DOHH2 (cell line): ENCODE measurements around the gene RING1.

Experiments used
- H3F3A ChIP-seq: fragments of 200-600 bp; sonication (generic), shearing (Covaris generic); 2 replicates; pipeline ENCODE4 v1.6.0; 2016; ENCODE audit warnings: antibody characterized with exemption, mild to moderate bottlenecking; ENCODE audit not compliant: control insufficient read depth, insufficient read depth
- H3K27ac ChIP-seq: fragments of 200-600 bp; sonication (generic); 2 replicates; pipeline ENCODE4 v1.5.1; 2014; ENCODE audit warnings: low read depth, mild to moderate bottlenecking, low read length, moderate library complexity
- H3K27me3 ChIP-seq: fragments of 200-600 bp; sonication (generic); 2 replicates; pipeline ENCODE4 v1.6.1; 2014; ENCODE audit warnings: mild to moderate bottlenecking, low read length, mixed read lengths; ENCODE audit not compliant: control insufficient read depth
- H3K36me3 ChIP-seq: fragments of 200-600 bp; sonication (generic); 2 replicates; pipeline ENCODE4 v1.6.1; 2014; ENCODE audit warnings: mild to moderate bottlenecking, low read length, moderate library complexity, mixed read lengths; ENCODE audit not compliant: control insufficient read depth
- H3K4me1 ChIP-seq: fragments of 200-600 bp; sonication (generic); 2 replicates; pipeline ENCODE4 v1.6.1; 2014; ENCODE audit warnings: mild to moderate bottlenecking, low read length, mixed read lengths; ENCODE audit not compliant: control insufficient read depth
- H3K4me2 ChIP-seq: fragments of 200-600 bp; sonication (generic); 2 replicates; pipeline ENCODE4 v1.6.0; 2014; ENCODE audit warnings: mild to moderate bottlenecking, low read length, moderate library complexity
- H3K4me3 ChIP-seq: fragments of 200-600 bp; sonication (generic); 2 replicates; pipeline ENCODE4 v1.5.1; 2014; ENCODE audit warnings: mild to moderate bottlenecking, low read length, mixed read lengths
- H3K79me2 ChIP-seq: fragments of 200-600 bp; sonication (generic); 2 replicates; pipeline ENCODE4 v1.6.1; 2014; ENCODE audit warnings: mild to moderate bottlenecking, low read length, mixed read lengths; ENCODE audit not compliant: control insufficient read depth
- H3K9me2 ChIP-seq: fragments of 200-600 bp; sonication (generic); replicated peaks from 2 replicates; pipeline ENCODE4 v1.6.1; 2014; ENCODE audit warnings: mild to moderate bottlenecking, low read length, mixed read lengths; ENCODE audit not compliant: control insufficient read depth
- H3K9me3 ChIP-seq: fragments of 200-600 bp; sonication (generic); 2 replicates; pipeline ENCODE4 v1.6.1; 2014; ENCODE audit warnings: antibody characterized with exemption, low read length, mixed read lengths; ENCODE audit not compliant: control insufficient read depth, insufficient read depth
- H4K20me1 ChIP-seq: fragments of 200-600 bp; sonication (generic); 2 replicates; pipeline ENCODE4 v1.6.0; 2014; ENCODE audit warnings: low read depth, mild to moderate bottlenecking, antibody characterized with exemption, low read length, moderate library complexity; ENCODE audit not compliant: control insufficient read depth, insufficient read depth
- CTCF ChIP-seq: fragments of 200-600 bp; sonication (generic); IDR thresholded peaks from one replicate; pipeline ENCODE4 v1.5.1; 2014; ENCODE audit warnings: antibody characterized with exemption, mild to moderate bottlenecking, low read depth, low read length; ENCODE audit not compliant: poor library complexity, severe bottlenecking
- EZH2phosphoT487 ChIP-seq: fragments of 200-600 bp; sonication (generic); IDR thresholded peaks from 2 replicates; pipeline ENCODE4 v1.6.1; 2017; ENCODE audit warnings: borderline replicate concordance, mild to moderate bottlenecking, antibody characterized with exemption, low read length, moderate library complexity, mixed read lengths

Gene RING1

GRCh38 chr6:33161354-33162331 is 46.7 kb upstream of the RING1 start:
- Histone ChIP-seq H3K4me3 (peak overlapping the region; percentile 65), H3K4me1 (peaks cover 23% of the 10 kb centered on the region), H3K79me2 (no peaks in the 10 kb centered on the region), H3K36me3 (no peaks in the 10 kb centered on the region), H3K4me2 (peak overlapping the region; percentile 71), H3K9me2 (no peaks in the 10 kb centered on the region), H4K20me1 (no peaks in the 10 kb centered on the region), H3K27me3 (0 out of 2 replicates have a peak, but pooled peaks cover 3% of the 10 kb centered on the region), H3K27ac (no peak overlapping the region), H3K9me3 (no peaks in the 10 kb centered on the region), H3F3A (no peaks in the 10 kb centered on the region)
- peak; percentile 91 for TF ChIP-seq CTCF
- TF ChIP-seq EZH2phosphoT487 = no peak

- no peak overlapping the region for H3K4me2 ChIP-seq
- no peak overlapping the region for H3K4me3 ChIP-seq
- H3F3A ChIP-seq = no peaks in the 10 kb centered on the region
- H3K9me3 ChIP-seq = no peaks in the 10 kb centered on the region
- no peaks in the 10 kb centered on the region for H3K9me2 ChIP-seq
- H3K4me1 ChIP-seq = peaks cover 23% of the 10 kb centered on the region
- H3K27ac ChIP-seq = no peak overlapping the region
- H3K79me2 ChIP-seq = no peaks in the 10 kb centered on the region
- H3K27me3 ChIP-seq = 0 out of 2 replicates have a peak, but pooled peaks cover 3% of the 10 kb centered on the region
- TF ChIP-seq EZH2phosphoT487 = no peak
- TF ChIP-seq CTCF = no peak
- no peaks in the 10 kb centered on the region for H3K36me3 ChIP-seq
- H4K20me1 ChIP-seq = no peaks in the 10 kb centered on the region
These were observed 44.8 kb upstream of the RING1 start for GRCh38 chr6:33163540-33163939.

- H3K9me3 ChIP-seq = no peaks in the 10 kb centered on the region
- no peaks in the 10 kb centered on the region for H4K20me1 ChIP-seq
- no peaks in the 10 kb centered on the region for H3K36me3 ChIP-seq
- H3K79me2 ChIP-seq = no peaks in the 10 kb centered on the region
- no peak overlapping the region for H3K4me3 ChIP-seq
- TF ChIP-seq EZH2phosphoT487 = no peak
- TF ChIP-seq CTCF = no peak
- H3K27ac ChIP-seq = no peak overlapping the region
- no peaks in the 10 kb centered on the region for H3K9me2 ChIP-seq
- H3K4me1 ChIP-seq = peaks cover 23% of the 10 kb centered on the region
- H3K4me2 ChIP-seq = no peak overlapping the region
- no peaks in the 10 kb centered on the region for H3F3A ChIP-seq
- H3K27me3 ChIP-seq = 0 out of 2 replicates have a peak, but pooled peaks cover 3% of the 10 kb centered on the region
These were observed 44.1 kb upstream of the RING1 start for GRCh38 chr6:33164176-33164575.
